ENCODE data around the gene KCNAB1.

- no peak for TF ChIP-seq CTCF (conservative IDR thresholded peaks at IDR 0.05; ENCODE audit: low read length)
- no peak for TF ChIP-seq EZH2phosphoT487 (IDR thresholded peaks at IDR 0.05; ENCODE audit: borderline replicate concordance)
Observed at GRCh38 chr3:156434921-156435320, 314.5 kb downstream of the KCNAB1 start.

All from Loucy (cell line).